Measurements from ENCODE around the gene GPR65. TPM values are rescaled to one million over a fixed set of nuclear protein-coding genes. Genes with fewer than 3 reads are reported as not detected.

GPR65 gene
- total and polyA plus RNA-seq, 10 of the 15 experiments (the other 5 are each of a cell fraction or from before 2014, with no cell fraction given), result 4.4 to 14.7 (median 9.4) TPM

- TF ChIP-seq SKIL (IDR thresholded peaks at IDR 0.05; ENCODE audit: low read depth, poor library complexity, severe bottlenecking) (no peak), RFX5 (IDR thresholded peaks at IDR 0.05; ENCODE audit: low read depth, low read length) (0 out of 2 replicates have a peak, but pooled peaks have one; percentile 24), BCL11A (IDR thresholded peaks at IDR 0.05; ENCODE audit: low read depth, low read length) (no peak), PRDM15 (CRISPR knock-in tag; IDR thresholded peaks at IDR 0.05) (no peak), BACH1 (IDR thresholded peaks at IDR 0.05; ENCODE audit: borderline replicate concordance) (no peak), CTCF (IDR thresholded peaks at IDR 0.05 in 2 of 3, conservative IDR thresholded peaks at IDR 0.05 in 1 of 3; ENCODE audit: control insufficient read depth in 2 of 3, extremely low read depth in 1 of 3, insufficient read depth in 1 of 3, low read depth in 3 of 3, low read length in 3 of 3) (peak; percentile 88 to 96 (median 91); a peak in 5 of 6 replicates), SUZ12 (IDR thresholded peaks at IDR 0.05; ENCODE audit: unreplicated experiment) (no peak), YY1 (IDR thresholded peaks at IDR 0.05; ENCODE audit: low read depth, low read length) (peak; percentile 67; the same call in 1 of the 2 replicates), RCOR1 (conservative IDR thresholded peaks at IDR 0.05; ENCODE audit: low read depth, low read length) (no peak), NR2C1 (IDR thresholded peaks at IDR 0.05) (no peak), SMAD5 (IDR thresholded peaks at IDR 0.05; ENCODE audit: low read depth) (no peak), HDAC6 (IDR thresholded peaks at IDR 0.05; ENCODE audit: unreplicated experiment) (no peak), GATAD2B (conservative IDR thresholded peaks at IDR 0.05; ENCODE audit: low read depth) (no peak), SMC3 (IDR thresholded peaks at IDR 0.05; ENCODE audit: borderline replicate concordance, low read length) (peak; percentile 83), STAT3 (IDR thresholded peaks at IDR 0.05; ENCODE audit: low read depth, low read length) (no peak), MYB (IDR thresholded peaks at IDR 0.05; ENCODE audit: borderline replicate concordance, low read depth, low read length) (no peak)
- TF ChIP-seq, protein P1, sequence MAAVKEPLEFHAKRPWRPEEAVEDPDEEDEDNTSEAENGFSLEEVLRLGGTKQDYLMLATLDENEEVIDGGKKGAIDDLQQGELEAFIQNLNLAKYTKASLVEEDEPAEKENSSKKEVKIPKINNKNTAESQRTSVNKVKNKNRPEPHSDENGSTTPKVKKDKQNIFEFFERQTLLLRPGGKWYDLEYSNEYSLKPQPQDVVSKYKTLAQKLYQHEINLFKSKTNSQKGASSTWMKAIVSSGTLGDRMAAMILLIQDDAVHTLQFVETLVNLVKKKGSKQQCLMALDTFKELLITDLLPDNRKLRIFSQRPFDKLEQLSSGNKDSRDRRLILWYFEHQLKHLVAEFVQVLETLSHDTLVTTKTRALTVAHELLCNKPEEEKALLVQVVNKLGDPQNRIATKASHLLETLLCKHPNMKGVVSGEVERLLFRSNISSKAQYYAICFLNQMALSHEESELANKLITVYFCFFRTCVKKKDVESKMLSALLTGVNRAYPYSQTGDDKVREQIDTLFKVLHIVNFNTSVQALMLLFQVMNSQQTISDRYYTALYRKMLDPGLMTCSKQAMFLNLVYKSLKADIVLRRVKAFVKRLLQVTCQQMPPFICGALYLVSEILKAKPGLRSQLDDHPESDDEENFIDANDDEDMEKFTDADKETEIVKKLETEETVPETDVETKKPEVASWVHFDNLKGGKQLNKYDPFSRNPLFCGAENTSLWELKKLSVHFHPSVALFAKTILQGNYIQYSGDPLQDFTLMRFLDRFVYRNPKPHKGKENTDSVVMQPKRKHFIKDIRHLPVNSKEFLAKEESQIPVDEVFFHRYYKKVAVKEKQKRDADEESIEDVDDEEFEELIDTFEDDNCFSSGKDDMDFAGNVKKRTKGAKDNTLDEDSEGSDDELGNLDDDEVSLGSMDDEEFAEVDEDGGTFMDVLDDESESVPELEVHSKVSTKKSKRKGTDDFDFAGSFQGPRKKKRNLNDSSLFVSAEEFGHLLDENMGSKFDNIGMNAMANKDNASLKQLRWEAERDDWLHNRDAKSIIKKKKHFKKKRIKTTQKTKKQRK (IDR thresholded peaks at IDR 0.05; ENCODE audit: low read depth, low read length), result no peak
Measured at GRCh38 chr14:88013750-88014349, 8.9 kb downstream of the GPR65 start (continued).

Data from GM12878 (cell line).